ENCODE measurements around the gene CRADD. TPM values are rescaled to one million over a fixed set of nuclear protein-coding genes. Genes with fewer than 3 reads are reported as not detected.

Gene CRADD
- total RNA-seq, 1 donor from 2014 or later, result 41.2 TPM

DNA sequence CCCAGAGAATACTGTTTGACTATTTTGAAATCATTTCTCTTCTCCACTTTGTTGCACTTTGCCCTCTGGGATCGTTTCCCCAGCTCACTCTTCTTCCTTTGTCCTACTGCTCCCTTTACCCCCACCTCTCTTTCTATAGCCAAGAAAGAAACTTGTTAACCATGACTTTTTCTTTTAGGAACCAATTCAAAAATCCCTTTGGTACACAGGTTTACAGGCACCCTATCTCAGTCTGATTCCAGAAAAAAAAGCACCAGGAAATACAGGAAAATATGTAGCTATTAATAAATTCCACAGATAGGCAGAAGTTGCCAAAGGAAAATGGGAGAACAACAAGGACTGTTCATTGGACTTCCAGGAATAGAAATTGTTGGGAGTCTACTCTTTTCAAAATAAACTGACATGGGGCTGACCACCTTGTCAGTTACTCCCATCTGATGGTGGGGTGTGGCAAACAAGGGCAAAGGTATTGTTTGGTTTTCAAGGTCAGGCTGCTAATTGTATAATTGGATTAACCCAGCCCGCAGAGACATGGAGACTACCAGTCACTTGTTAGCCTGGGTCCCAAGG is 82.4 kb downstream of the CRADD start:
- no peak for DNase-seq (ENCODE audit: low spot score)
- no peak overlapping the region for H3K27ac ChIP-seq
- Mint-ChIP-seq H3K27ac (no peak overlapping the region), H3K4me3 (no peak overlapping the region), H3K9me3 (peaks cover 5% of the 10 kb centered on the region), H3K4me1 (peaks cover 24% of the 10 kb centered on the region), H3K36me3 (no peaks in the 10 kb centered on the region), H3K27me3 (ENCODE audit: insufficient read depth, low read depth) (no peaks in the 10 kb centered on the region)
- no peak overlapping the region for H2AFZ ChIP-seq (replicated peaks)
- no peak overlapping the region for H3K4me3 ChIP-seq
- H3K4me1 ChIP-seq, result peaks cover 5% of the 10 kb centered on the region
- H3K27me3 ChIP-seq, result no peaks in the 10 kb centered on the region
- H4K20me1 ChIP-seq (ENCODE audit: low read depth), result no peaks in the 10 kb centered on the region
- TF ChIP-seq EZH2 (IDR thresholded peaks at IDR 0.05), result no peak
- TF ChIP-seq EZH2phosphoT487 (IDR thresholded peaks at IDR 0.05), result no peak
- TF ChIP-seq CTCF (IDR thresholded peaks at IDR 0.05), result no peak
- no peaks in the 10 kb centered on the region for H3K79me2 ChIP-seq (ENCODE audit: low read depth)
- no peaks in the 10 kb centered on the region for H3K36me3 ChIP-seq
- no peak overlapping the region for H3K9ac ChIP-seq
- no peaks in the 10 kb centered on the region for H3F3A ChIP-seq (ENCODE audit: low read depth)
- H3K4me2 ChIP-seq, result no peak overlapping the region
- no peaks in the 10 kb centered on the region for H3K9me3 ChIP-seq (ENCODE audit: low read depth)

DNA sequence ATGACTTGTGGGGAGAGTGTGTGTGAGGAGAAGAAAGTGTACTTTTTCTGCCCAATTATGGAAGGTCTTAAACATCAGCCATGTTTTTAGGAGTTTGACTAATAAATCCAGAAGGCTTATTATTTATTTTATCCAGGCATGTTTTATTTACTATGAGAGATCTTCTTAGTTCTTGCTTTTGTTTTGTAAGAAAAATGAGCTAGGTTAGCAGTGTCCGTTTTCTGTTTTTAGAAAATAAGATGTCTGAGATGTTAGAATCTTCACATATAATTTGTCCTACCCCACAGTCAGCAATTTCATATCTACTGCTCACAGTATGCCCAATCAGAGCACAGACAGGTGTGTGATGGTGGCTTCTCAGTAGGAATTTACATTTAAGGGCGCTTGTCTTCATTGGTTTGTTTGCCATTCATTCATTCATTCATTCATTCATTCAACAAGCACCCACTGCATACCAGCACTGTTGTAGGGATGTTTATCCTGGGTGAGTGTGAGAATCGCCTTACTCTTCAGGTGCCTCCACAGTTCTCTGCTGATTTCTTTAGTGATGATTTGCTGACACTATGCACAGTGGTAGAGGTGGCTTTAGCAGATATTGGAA is 83.2 kb downstream of the CRADD start:
- Histone ChIP-seq H3F3A (ENCODE audit: low read depth) (no peaks in the 10 kb centered on the region), H4K20me1 (ENCODE audit: low read depth) (no peaks in the 10 kb centered on the region), H3K9me3 (ENCODE audit: low read depth) (no peaks in the 10 kb centered on the region), H3K4me2 (no peak overlapping the region), H3K4me1 (peaks cover 5% of the 10 kb centered on the region), H3K27me3 (no peaks in the 10 kb centered on the region), H3K36me3 (no peaks in the 10 kb centered on the region), H3K9ac (no peak overlapping the region), H3K79me2 (ENCODE audit: low read depth) (no peaks in the 10 kb centered on the region), H3K27ac (no peak overlapping the region), H3K4me3 (no peak overlapping the region), H2AFZ (replicated peaks) (no peak overlapping the region)
- H3K27me3 Mint-ChIP-seq (ENCODE audit: insufficient read depth, low read depth), result no peaks in the 10 kb centered on the region
- no peak overlapping the region for H3K4me3 Mint-ChIP-seq
- TF ChIP-seq EZH2 (IDR thresholded peaks at IDR 0.05) (no peak), EZH2phosphoT487 (IDR thresholded peaks at IDR 0.05) (no peak), CTCF (IDR thresholded peaks at IDR 0.05) (no peak)
- H3K9me3 Mint-ChIP-seq, result peaks cover under 1% of the 10 kb centered on the region
- DNase-seq (ENCODE audit: low spot score), result no peak
- H3K27ac Mint-ChIP-seq, result no peak overlapping the region
- H3K36me3 Mint-ChIP-seq, result no peaks in the 10 kb centered on the region
- peaks cover 24% of the 10 kb centered on the region for H3K4me1 Mint-ChIP-seq

GRCh38 chr12:93762059-93762719 is 85.0 kb downstream of the CRADD start:
- no peak overlapping the region for H3K27ac ChIP-seq
- Mint-ChIP-seq H3K9me3 (no peaks in the 10 kb centered on the region), H3K36me3 (no peaks in the 10 kb centered on the region), H3K4me1 (peaks cover 24% of the 10 kb centered on the region), H3K27ac (no peak overlapping the region), H3K27me3 (ENCODE audit: insufficient read depth, low read depth) (no peaks in the 10 kb centered on the region), H3K4me3 (no peak overlapping the region)
- no peaks in the 10 kb centered on the region for H3K36me3 ChIP-seq
- H3K9ac ChIP-seq, result no peak overlapping the region
- H3K79me2 ChIP-seq (ENCODE audit: low read depth), result no peaks in the 10 kb centered on the region
- no peaks in the 10 kb centered on the region for H3F3A ChIP-seq (ENCODE audit: low read depth)
- H4K20me1 ChIP-seq (ENCODE audit: low read depth), result no peaks in the 10 kb centered on the region
- DNase-seq (ENCODE audit: low spot score), result no peak
- H3K27me3 ChIP-seq, result no peaks in the 10 kb centered on the region
- H3K4me2 ChIP-seq, result no peak overlapping the region
- H3K4me3 ChIP-seq, result no peak overlapping the region
- H3K4me1 ChIP-seq, result peaks cover 5% of the 10 kb centered on the region
- H2AFZ ChIP-seq (replicated peaks), result no peak overlapping the region
- no peaks in the 10 kb centered on the region for H3K9me3 ChIP-seq (ENCODE audit: low read depth)
- TF ChIP-seq CTCF (IDR thresholded peaks at IDR 0.05) (no peak), EZH2phosphoT487 (IDR thresholded peaks at IDR 0.05) (no peak), EZH2 (IDR thresholded peaks at IDR 0.05) (no peak)
